ENCODE data around the gene NRN1L. TPM values are rescaled to one million over a fixed set of nuclear protein-coding genes. Genes with fewer than 3 reads are reported as not detected.

The NRN1L gene
- total RNA-seq, 1 donor from 2014 or later, result 1.1 TPM

GRCh38 chr16:67882374-67883145 is 2.1 kb upstream of the NRN1L start:
- TF ChIP-seq CTCF (IDR thresholded peaks at IDR 0.05; ENCODE audit: insufficient read depth, low read length, poor library complexity, severe bottlenecking), result no peak
- no peaks in the 10 kb centered on the region for H3K27me3 ChIP-seq (ENCODE audit: control insufficient read depth, insufficient read depth, low read length)
- peaks cover 2% of the 10 kb centered on the region for H3K36me3 ChIP-seq (ENCODE audit: control insufficient read depth, insufficient read depth, low read length)
- H3K4me3 ChIP-seq (ENCODE audit: low read depth, low read length), result no peak overlapping the region
- no peak for DNase-seq (ENCODE audit: low read depth)

GRCh38 chr16:67883146-67883871 is 1.4 kb upstream of the NRN1L start:
- DNase-seq (ENCODE audit: low read depth), result no peak
- peaks cover 2% of the 10 kb centered on the region for H3K36me3 ChIP-seq (ENCODE audit: control insufficient read depth, insufficient read depth, low read length)
- H3K27me3 ChIP-seq (ENCODE audit: control insufficient read depth, insufficient read depth, low read length), result no peaks in the 10 kb centered on the region
- H3K4me3 ChIP-seq (ENCODE audit: low read depth, low read length), result no peak overlapping the region
- no peak for TF ChIP-seq CTCF (IDR thresholded peaks at IDR 0.05; ENCODE audit: insufficient read depth, low read length, poor library complexity, severe bottlenecking)

GRCh38 chr16:67883872-67884261 is 818 bp upstream of the NRN1L start:
- H3K36me3 ChIP-seq (ENCODE audit: control insufficient read depth, insufficient read depth, low read length), result peaks cover 2% of the 10 kb centered on the region
- TF ChIP-seq CTCF (IDR thresholded peaks at IDR 0.05; ENCODE audit: insufficient read depth, low read length, poor library complexity, severe bottlenecking), result peak; percentile 96
- H3K27me3 ChIP-seq (ENCODE audit: control insufficient read depth, insufficient read depth, low read length), result no peaks in the 10 kb centered on the region
- no peak overlapping the region for H3K4me3 ChIP-seq (ENCODE audit: low read depth, low read length)
- DNase-seq (ENCODE audit: low read depth), result no peak

- no peak for TF ChIP-seq CTCF (IDR thresholded peaks at IDR 0.05; ENCODE audit: insufficient read depth, low read length, poor library complexity, severe bottlenecking)
- peaks cover 2% of the 10 kb centered on the region for H3K36me3 ChIP-seq (ENCODE audit: control insufficient read depth, insufficient read depth, low read length)
Measured at GRCh38 chr16:67885545-67885944, 860 bp downstream of the NRN1L start.

GRCh38 chr16:67885976-67886375 is 1.3 kb downstream of the NRN1L start:
- Histone ChIP-seq H3K4me3 (ENCODE audit: low read depth, low read length) (no peak overlapping the region), H3K36me3 (ENCODE audit: control insufficient read depth, insufficient read depth, low read length) (peaks cover 2% of the 10 kb centered on the region), H3K27me3 (ENCODE audit: control insufficient read depth, insufficient read depth, low read length) (no peaks in the 10 kb centered on the region)
- TF ChIP-seq CTCF (IDR thresholded peaks at IDR 0.05; ENCODE audit: insufficient read depth, low read length, poor library complexity, severe bottlenecking), result no peak
- DNase-seq (ENCODE audit: low read depth), result no peak

More at GRCh38 chr16:67885545-67885944, 860 bp downstream of the NRN1L start:
- Histone ChIP-seq H3K4me3 (ENCODE audit: low read depth, low read length) (no peak overlapping the region), H3K27me3 (ENCODE audit: control insufficient read depth, insufficient read depth, low read length) (no peaks in the 10 kb centered on the region)
- no peak for DNase-seq (ENCODE audit: low read depth)

Data from kidney epithelial cell (primary cell).